CD14-positive monocyte (primary cell): ENCODE results near the gene PEX11A. TPM values are rescaled to one million over a fixed set of nuclear protein-coding genes. Genes with fewer than 3 reads are reported as not detected.
A peak's percentile ranks its signal among the peaks of the same experiment; 100 is the strongest.

Experiments
- DNase-seq, 3 donors: peaks; one replicate each; pipeline ENCODE4 v3.0.0-alpha.2; 2011 to 2022
- H2AFZ ChIP-seq: 2 replicates; pipeline ENCODE4 v1.6.0; 2012; ENCODE audit warnings: mild to moderate bottlenecking, low read depth, low read length, inconsistent platforms; ENCODE audit not compliant: insufficient read depth, poor library complexity, severe bottlenecking
- H3K27ac ChIP-seq, 2 donors: 1 replicate in 1 of 2; 2 replicates in 1 of 2; pipeline ENCODE4 v1.5.1; 2012 to 2013; ENCODE audit warnings: low read length in 2 of 2, control low read depth in 1 of 2, inconsistent platforms in 1 of 2, low read depth in 1 of 2, mild to moderate bottlenecking in 1 of 2
- H3K27me3 ChIP-seq, 2 donors: one replicate each; pipeline versions ENCODE4 v1.6.0 to v1.6.1; 2011 to 2013; ENCODE audit warnings: low read length in 2 of 2; ENCODE audit not compliant: control insufficient read depth in 2 of 2, insufficient read depth in 2 of 2
- H3K36me3 ChIP-seq, 2 donors: replicated peaks in 1 of 2; 1 replicate in 1 of 2; 2 replicates in 1 of 2; pipeline versions ENCODE4 v1.5.1 to v1.6.1; 2012 to 2013; ENCODE audit warnings: low read length in 2 of 2, control low read depth in 1 of 2, inconsistent platforms in 1 of 2, mild to moderate bottlenecking in 1 of 2; ENCODE audit not compliant: insufficient read depth in 2 of 2, control insufficient read depth in 1 of 2
- H3K4me1 ChIP-seq, 2 donors: 1 replicate in 1 of 2; 2 replicates in 1 of 2; pipeline versions ENCODE4 v1.5.1 to v1.6.1; 2012 to 2013; ENCODE audit warnings: low read length in 2 of 2, control low read depth in 1 of 2, inconsistent platforms in 1 of 2, mild to moderate bottlenecking in 1 of 2, moderate library complexity in 1 of 2; ENCODE audit not compliant: insufficient read depth in 2 of 2, control insufficient read depth in 1 of 2
- H3K4me2 ChIP-seq: replicated peaks from 2 replicates; pipeline ENCODE3; 2012; ENCODE audit warnings: low read length, moderate library complexity, mild to moderate bottlenecking; ENCODE audit not compliant: poor library complexity, severe bottlenecking; ENCODE audit errors: extremely low read depth
- H3K4me3 ChIP-seq, 3 experiments: fragments of 200-600 bp in 1 of 3; sonication (generic) in 1 of 3; replicated peaks in 1 of 3; 1 replicate in 2 of 3; 2 replicates in 1 of 3; pipeline ENCODE4 v1.5.1; 2011 to 2013; ENCODE audit warnings: low read length in 3 of 3, mild to moderate bottlenecking in 3 of 3, control low read depth in 2 of 3, low read depth in 2 of 3, inconsistent platforms in 1 of 3, moderate library complexity in 1 of 3
- H3K79me2 ChIP-seq: 2 replicates; pipeline ENCODE4 v1.6.0; 2012; ENCODE audit warnings: mild to moderate bottlenecking, control low read depth, inconsistent platforms, low read length, moderate library complexity; ENCODE audit not compliant: insufficient read depth
- H3K9ac ChIP-seq: 2 replicates; pipeline ENCODE4 v1.6.0; 2017; ENCODE audit warnings: low read length, mild to moderate bottlenecking; ENCODE audit not compliant: insufficient read depth, poor library complexity, severe bottlenecking
- H3K9me3 ChIP-seq, 2 donors: replicated peaks in 1 of 2; 1 replicate in 1 of 2; 2 replicates in 1 of 2; pipeline versions ENCODE4 v1.5.1 to v1.6.1; 2012 to 2013; ENCODE audit warnings: low read length in 2 of 2, control low read depth in 1 of 2; ENCODE audit not compliant: control insufficient read depth in 1 of 2, insufficient read depth in 1 of 2
- H4K20me1 ChIP-seq: 2 replicates; pipeline ENCODE4 v1.6.0; 2012; ENCODE audit warnings: mild to moderate bottlenecking, low read length, control low read depth, moderate library complexity; ENCODE audit not compliant: insufficient read depth
- H3K27ac Mint-ChIP-seq, 7 donors: one replicate each; pipeline ENCODE4 v1.8.0; 2020; ENCODE audit warnings: mild to moderate bottlenecking in 7 of 7, mixed read lengths in 7 of 7, moderate library complexity in 6 of 7, inconsistent platforms in 2 of 7
- H3K27me3 Mint-ChIP-seq, 3 donors: one replicate each; pipeline ENCODE4 v1.8.0; 2021 to 2022; ENCODE audit warnings: low read depth in 3 of 3, mild to moderate bottlenecking in 3 of 3, mixed read lengths in 3 of 3, moderate library complexity in 3 of 3, inconsistent platforms in 1 of 3
- H3K36me3 Mint-ChIP-seq, 2 donors: one replicate each; pipeline ENCODE4 v1.8.0; 2020; ENCODE audit warnings: mixed read lengths in 2 of 2, inconsistent platforms in 1 of 2, mild to moderate bottlenecking in 1 of 2
- H3K4me1 Mint-ChIP-seq: one replicate; pipeline ENCODE4 v1.8.0; 2020; ENCODE audit warnings: mild to moderate bottlenecking, mixed read lengths
- H3K4me3 Mint-ChIP-seq, 2 donors: one replicate each; pipeline ENCODE4 v1.8.0; 2020; ENCODE audit warnings: mild to moderate bottlenecking in 2 of 2, mixed read lengths in 2 of 2, moderate library complexity in 1 of 2
- H3K9me3 Mint-ChIP-seq, 7 donors: one replicate each; pipeline ENCODE4 v1.8.0; 2020 to 2022; ENCODE audit warnings: mixed read lengths in 7 of 7, mild to moderate bottlenecking in 6 of 7, moderate library complexity in 6 of 7, inconsistent platforms in 2 of 7
- CTCF ChIP-seq: fragments of 200-600 bp; IDR thresholded peaks from one replicate; pipeline ENCODE4 v1.8.0; 2022; ENCODE audit warnings: antibody characterized with exemption, mild to moderate bottlenecking
- WGBS: methylation state at CpG from one replicate; pipeline ENCODE4 v1.1.5; 2013; ENCODE audit warnings: missing lambda C conversion rate; ENCODE audit not compliant: insufficient coverage; 5-methylcytosine and 5-hydroxymethylcytosine counted together
- intact Hi-C, 2 donors: fragments of 100-400 bp; cut with micrococcal nuclease; formaldehyde crosslinking; loops; one replicate each; pipeline versions ENCODE4 v1.15.0 to v1.15.1; 2023
- polyA plus RNA-seq, 3 donors: library from polyadenylated mRNA; depleted of rRNA in 1 of 3; unstranded in 2 of 3; stranded (reverse) in 1 of 3; fragments of 300-500 nt in 2 of 3; fragments of >200 nt in 1 of 3; fragmentation: Illumina TruSeq in 2 of 3; gene quantifications; 1 replicate in 2 of 3; 2 replicates in 1 of 3; pipeline ENCODE4 v1.2.3, GENCODE V29; 2012 to 2021

The PEX11A gene
- polyA plus RNA-seq, 3 donors, result 0.72 to 0.84 (median 0.75) TPM

- H3K27me3 ChIP-seq, result no peaks in the 10 kb centered on the region
- Mint-ChIP-seq H3K36me3 (no peaks in the 10 kb centered on the region), H3K4me1 (no peaks in the 10 kb centered on the region), H3K9me3 (no peaks in the 10 kb centered on the region), H3K27ac (peak overlapping the region in 1 of 7 donors; percentile 49), H3K27me3 (peaks cover 1 to 5% (median 5%) of the 10 kb centered on the region in 3 donors), H3K4me3 (no peak overlapping the region)
- no peaks in the 10 kb centered on the region for H4K20me1 ChIP-seq
- H3K4me1 ChIP-seq, result no peaks in the 10 kb centered on the region
- no peaks in the 10 kb centered on the region for H3K36me3 ChIP-seq
- H3K4me2 ChIP-seq, result no peak overlapping the region
- intact Hi-C loops, result no loop called here
- H2AFZ ChIP-seq, result no peak overlapping the region
- H3K4me3 ChIP-seq, result no peak overlapping the region
- TF ChIP-seq CTCF, result no peak
- no peaks in the 10 kb centered on the region for H3K9me3 ChIP-seq
- DNase-seq, result no peak
- no CpG with 5 or more reads among the region's 1 CpG for WGBS
- no peaks in the 10 kb centered on the region for H3K79me2 ChIP-seq
- H3K9ac ChIP-seq, result no peak overlapping the region
- no peak overlapping the region for H3K27ac ChIP-seq
Measured at GRCh38 chr15:89707577-89707976, 17.0 kb upstream of the PEX11A start.

GRCh38 chr15:89704411-89704810 is 13.9 kb upstream of the PEX11A start:
- Histone ChIP-seq H3K9me3 (no peaks in the 10 kb centered on the region), H3K4me2 (no peak overlapping the region), H3K27ac (no peak overlapping the region), H2AFZ (no peak overlapping the region), H3K36me3 (no peaks in the 10 kb centered on the region), H3K27me3 (no peaks in the 10 kb centered on the region), H3K9ac (no peak overlapping the region), H3K4me1 (no peaks in the 10 kb centered on the region), H3K79me2 (no peaks in the 10 kb centered on the region), H4K20me1 (no peaks in the 10 kb centered on the region), H3K4me3 (no peak overlapping the region)
- Mint-ChIP-seq H3K4me3 (peak overlapping the region in 1 of 2 donors; percentile 23), H3K9me3 (no peaks in the 10 kb centered on the region), H3K36me3 (no peaks in the 10 kb centered on the region), H3K27ac (no peak overlapping the region), H3K4me1 (no peaks in the 10 kb centered on the region), H3K27me3 (peaks cover 1 to 9% (median 6%) of the 10 kb centered on the region in 3 donors)
- DNase-seq, result no peak
- intact Hi-C loops, result no loop called here
- TF ChIP-seq CTCF, result no peak
